CD8-positive, alpha-beta memory T cell (primary cell): ENCODE results near the gene OR1C1. TPM values are rescaled to one million over a fixed set of nuclear protein-coding genes. Genes with fewer than 3 reads are reported as not detected.

Experiments
- polyA plus RNA-seq: library from polyadenylated mRNA; unstranded; fragments of 300-500 nt; fragmentation: Illumina TruSeq; gene quantifications from one replicate; pipeline ENCODE4 v1.2.3, GENCODE V29; 2021
- total RNA-seq, 2 experiments: library from RNA; stranded (reverse); gene quantifications; one replicate each; pipeline ENCODE4 v1.2.3, GENCODE V29; 2021

The OR1C1 gene
- total and polyA plus RNA-seq, 3 experiments from 2014 or later = not detected

Other genes with a start within 250 kb of the OR1C1 start
- not detected for gene OR2C3, start 224.1 kb downstream of the OR1C1 start, total RNA-seq
- not detected for gene OR2C3, start 224.1 kb downstream of the OR1C1 start, polyA plus RNA-seq
- under 1 TPM; 0.11 to 0.20 TPM for gene GCSAML, start 211.4 kb downstream of the OR1C1 start, total RNA-seq
- gene GCSAML, start 211.4 kb downstream of the OR1C1 start, polyA plus RNA-seq = not detected
- gene OR2G2, start 172.2 kb downstream of the OR1C1 start, total RNA-seq = not detected
- gene OR2G2, start 172.2 kb downstream of the OR1C1 start, polyA plus RNA-seq = not detected
- gene OR2G3, start 155.0 kb downstream of the OR1C1 start, total RNA-seq = not detected
- gene OR2G3, start 155.0 kb downstream of the OR1C1 start, polyA plus RNA-seq = not detected
- gene OR13G1, start 80.8 kb downstream of the OR1C1 start, total RNA-seq = not detected
- gene OR13G1, start 80.8 kb downstream of the OR1C1 start, polyA plus RNA-seq = not detected
- not detected for gene OR6F1, start 43.9 kb downstream of the OR1C1 start, total RNA-seq
- gene OR6F1, start 43.9 kb downstream of the OR1C1 start, polyA plus RNA-seq = not detected
- not detected for gene OR14K1, start 21.9 kb downstream of the OR1C1 start, total RNA-seq
- not detected for gene OR14K1, start 21.9 kb downstream of the OR1C1 start, polyA plus RNA-seq
- gene OR14A2, start 12.4 kb downstream of the OR1C1 start, total RNA-seq = not detected
- not detected for gene OR14A2, start 12.4 kb downstream of the OR1C1 start, polyA plus RNA-seq
- not detected for gene OR14A16, start 63.6 kb upstream of the OR1C1 start, total RNA-seq
- gene OR14A16, start 63.6 kb upstream of the OR1C1 start, polyA plus RNA-seq = not detected
- not detected for gene OR11L1, start 81.3 kb upstream of the OR1C1 start, total RNA-seq
- not detected for gene OR11L1, start 81.3 kb upstream of the OR1C1 start, polyA plus RNA-seq
- gene TRIM58, start 96.6 kb upstream of the OR1C1 start, total RNA-seq = under 1 TPM; 0.09 to 0.16 TPM
- gene TRIM58, start 96.6 kb upstream of the OR1C1 start, polyA plus RNA-seq = 0.08 TPM
- not detected for gene OR2W3, start 135.0 kb upstream of the OR1C1 start, total RNA-seq
- gene OR2W3, start 135.0 kb upstream of the OR1C1 start, polyA plus RNA-seq = not detected
- gene OR2T8, start 159.7 kb upstream of the OR1C1 start, total RNA-seq = not detected
- gene OR2T8, start 159.7 kb upstream of the OR1C1 start, polyA plus RNA-seq = not detected
- gene OR2AJ1, start 164.3 kb upstream of the OR1C1 start, total RNA-seq = not detected
- not detected for gene OR2AJ1, start 164.3 kb upstream of the OR1C1 start, polyA plus RNA-seq
- gene OR2L8, start 188.3 kb upstream of the OR1C1 start, total RNA-seq = not detected
- gene OR2L8, start 188.3 kb upstream of the OR1C1 start, polyA plus RNA-seq = not detected
- gene OR2AK2, start 204.7 kb upstream of the OR1C1 start, total RNA-seq = not detected
- gene OR2AK2, start 204.7 kb upstream of the OR1C1 start, polyA plus RNA-seq = not detected